ENCODE data around the gene CHRM2. TPM values are rescaled to one million over a fixed set of nuclear protein-coding genes. Genes with fewer than 3 reads are reported as not detected.

Gene CHRM2
- total RNA-seq, 4 donors from 2014 or later = 0.13 to 0.32 (median 0.15) TPM; not detected in 1

DNA sequence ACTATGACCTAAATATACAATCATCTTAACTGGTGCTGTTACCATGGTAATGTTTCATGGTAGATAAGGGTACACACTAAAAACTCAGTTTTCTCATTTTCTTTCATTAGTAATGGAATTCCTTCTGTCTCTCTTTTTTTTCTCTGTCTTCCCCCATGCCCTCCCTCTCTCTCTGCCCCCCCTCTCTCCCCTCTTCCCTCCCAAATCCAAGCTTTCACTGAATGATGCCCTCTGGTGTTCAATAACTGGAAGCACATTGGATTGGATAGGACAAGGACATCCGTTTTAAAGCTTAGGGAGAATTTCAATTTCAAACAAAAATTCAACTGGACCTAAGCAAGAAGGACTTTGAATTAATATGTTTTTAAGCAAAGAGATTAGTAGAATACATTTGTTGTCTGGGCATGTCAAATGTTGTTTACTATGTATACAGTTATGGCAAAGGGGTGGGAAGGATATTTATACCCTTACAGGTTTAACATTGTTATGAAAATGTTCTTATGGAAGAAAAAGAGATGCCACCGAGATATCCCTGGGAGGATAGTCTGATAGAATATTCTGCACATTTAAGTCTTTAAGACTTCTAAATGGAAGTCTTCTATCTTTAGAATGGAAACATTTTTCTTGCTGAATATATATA lies 6.1 kb downstream of the CHRM2 start:
- WGBS, 2 donors = 31 to 35% methylated on average over 2 of the region's 2 CpGs
- no peak for DNase-seq (ENCODE audit: low spot score in 2 of 2)
- intact Hi-C loops (cut with DNase I; ENCODE audit: low total_unique reads) = no loop called here
- H3K4me3 ChIP-seq (ENCODE audit: low read depth, poor library complexity, severe bottlenecking) = no peak overlapping the region
- no peak for TF ChIP-seq POLR2A (IDR thresholded peaks at IDR 0.05)
- TF ChIP-seq, protein P1, sequence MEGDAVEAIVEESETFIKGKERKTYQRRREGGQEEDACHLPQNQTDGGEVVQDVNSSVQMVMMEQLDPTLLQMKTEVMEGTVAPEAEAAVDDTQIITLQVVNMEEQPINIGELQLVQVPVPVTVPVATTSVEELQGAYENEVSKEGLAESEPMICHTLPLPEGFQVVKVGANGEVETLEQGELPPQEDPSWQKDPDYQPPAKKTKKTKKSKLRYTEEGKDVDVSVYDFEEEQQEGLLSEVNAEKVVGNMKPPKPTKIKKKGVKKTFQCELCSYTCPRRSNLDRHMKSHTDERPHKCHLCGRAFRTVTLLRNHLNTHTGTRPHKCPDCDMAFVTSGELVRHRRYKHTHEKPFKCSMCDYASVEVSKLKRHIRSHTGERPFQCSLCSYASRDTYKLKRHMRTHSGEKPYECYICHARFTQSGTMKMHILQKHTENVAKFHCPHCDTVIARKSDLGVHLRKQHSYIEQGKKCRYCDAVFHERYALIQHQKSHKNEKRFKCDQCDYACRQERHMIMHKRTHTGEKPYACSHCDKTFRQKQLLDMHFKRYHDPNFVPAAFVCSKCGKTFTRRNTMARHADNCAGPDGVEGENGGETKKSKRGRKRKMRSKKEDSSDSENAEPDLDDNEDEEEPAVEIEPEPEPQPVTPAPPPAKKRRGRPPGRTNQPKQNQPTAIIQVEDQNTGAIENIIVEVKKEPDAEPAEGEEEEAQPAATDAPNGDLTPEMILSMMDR (IDR thresholded peaks at IDR 0.05) = no peak

DNA sequence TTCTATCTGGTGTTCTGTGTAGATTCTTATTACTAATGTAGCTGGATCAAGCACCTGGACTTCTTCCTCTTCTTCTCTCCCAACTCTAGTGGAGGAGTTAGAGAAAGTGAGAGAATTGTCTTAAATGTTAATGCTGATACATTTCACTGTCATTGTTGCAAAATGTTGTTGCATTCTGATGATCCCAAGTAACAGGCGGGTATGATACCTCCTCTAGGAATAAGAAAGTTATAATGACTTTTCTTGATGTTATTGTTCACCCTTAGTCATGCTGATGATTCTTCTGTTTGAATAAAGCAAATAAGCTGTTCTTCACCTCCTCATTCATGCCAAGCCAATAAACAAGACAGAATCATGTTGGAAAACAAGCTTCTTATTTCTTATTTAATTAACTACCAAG lies 9.1 kb downstream of the CHRM2 start:
- intact Hi-C loops (cut with DNase I; ENCODE audit: low total_unique reads) = no loop called here
- no peak for DNase-seq (ENCODE audit: low spot score in 2 of 2)
- WGBS, 2 donors = 83 to 88% methylated on average over 1 of the region's 1 CpG
- H3K4me3 ChIP-seq (ENCODE audit: low read depth, poor library complexity, severe bottlenecking) = no peak overlapping the region
- no peak for TF ChIP-seq POLR2A (IDR thresholded peaks at IDR 0.05)
- TF ChIP-seq, protein P1 (IDR thresholded peaks at IDR 0.05) = no peak

DNA sequence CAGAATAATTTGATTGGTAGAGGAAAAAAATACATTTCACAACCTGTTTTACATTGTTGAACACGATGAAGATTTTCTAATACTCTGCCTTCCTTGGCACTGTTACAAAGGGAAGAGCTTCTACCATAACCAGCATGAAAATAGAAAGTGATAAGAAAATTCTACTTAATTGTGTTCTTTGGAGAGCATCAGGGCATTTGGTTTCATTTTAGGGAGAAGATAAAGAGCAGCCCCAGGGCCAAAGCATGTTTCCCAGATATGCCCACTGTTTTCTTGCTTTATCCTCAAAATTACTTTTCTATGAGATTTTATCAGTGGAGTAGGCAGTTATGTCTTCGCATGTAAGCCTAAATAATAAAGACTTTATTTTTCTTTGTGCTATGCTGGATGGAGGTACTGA lies 9.5 kb downstream of the CHRM2 start:
- TF ChIP-seq, protein P1 (IDR thresholded peaks at IDR 0.05) = no peak
- TF ChIP-seq POLR2A (IDR thresholded peaks at IDR 0.05) = no peak
- no peak for DNase-seq (ENCODE audit: low spot score in 2 of 2)
- 48 to 51% methylated on average over 2 of the region's 2 CpGs for WGBS, 2 donors
- H3K4me3 ChIP-seq (ENCODE audit: low read depth, poor library complexity, severe bottlenecking) = no peak overlapping the region
- intact Hi-C loops (cut with DNase I; ENCODE audit: low total_unique reads) = no loop called here

DNA sequence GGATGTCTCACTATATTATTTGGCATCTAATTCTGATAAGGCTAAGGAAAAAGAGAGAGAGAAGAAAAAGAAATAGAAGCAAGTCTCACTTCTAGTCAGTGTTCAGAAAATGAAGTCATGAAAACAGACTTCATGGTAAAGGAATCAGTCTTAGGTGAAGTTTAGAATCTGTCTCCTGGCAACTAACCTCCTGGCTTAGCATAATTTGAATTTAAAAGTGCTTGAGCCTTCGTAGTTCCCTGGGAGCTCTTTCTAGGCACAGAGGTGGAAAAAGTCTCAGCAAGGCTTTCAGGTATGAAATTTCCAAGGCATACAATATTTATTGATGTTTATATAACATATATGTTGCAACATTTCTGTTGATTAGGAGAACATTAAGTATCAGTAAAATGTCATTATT lies 10.4 kb downstream of the CHRM2 start:
- intact Hi-C loops (cut with DNase I; ENCODE audit: low total_unique reads) = no loop called here

DNA sequence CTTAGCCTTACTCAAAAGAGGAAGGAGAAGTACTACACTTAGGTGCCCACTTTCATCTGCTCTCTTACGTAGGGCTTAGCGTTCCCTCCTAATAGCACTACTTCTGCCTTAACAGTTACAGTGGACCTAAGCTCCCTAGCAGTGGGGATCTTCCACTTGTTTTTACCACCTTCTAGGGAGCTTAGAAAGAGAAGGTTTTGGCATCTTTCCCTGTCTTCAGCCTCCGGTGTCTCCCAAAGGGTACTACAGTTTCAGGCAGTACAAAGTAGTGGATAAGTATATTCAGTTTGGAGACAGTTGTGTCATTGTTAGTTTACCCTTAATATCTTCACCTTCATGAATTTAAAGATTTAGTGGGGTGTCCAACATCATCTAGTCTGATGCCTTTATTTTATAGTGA lies 14.6 kb downstream of the CHRM2 start:
- intact Hi-C loops (cut with DNase I; ENCODE audit: low total_unique reads) = no loop called here
- H3K4me3 ChIP-seq (ENCODE audit: low read depth, poor library complexity, severe bottlenecking) = no peak overlapping the region
- WGBS, 2 donors = 84 to 87% methylated on average over 3 of the region's 3 CpGs
- DNase-seq (ENCODE audit: low spot score in 2 of 2) = no peak
- TF ChIP-seq, protein P1 (IDR thresholded peaks at IDR 0.05) = no peak
- no peak for TF ChIP-seq POLR2A (IDR thresholded peaks at IDR 0.05)

More for the DNA sequence above, 10.4 kb downstream of the CHRM2 start:
- WGBS, 2 donors = 28 to 40% methylated on average over 1 of the region's 1 CpG
- TF ChIP-seq, protein P1 (IDR thresholded peaks at IDR 0.05) = no peak
- TF ChIP-seq POLR2A (IDR thresholded peaks at IDR 0.05) = no peak
- DNase-seq (ENCODE audit: low spot score in 2 of 2) = no peak
- no peak overlapping the region for H3K4me3 ChIP-seq (ENCODE audit: low read depth, poor library complexity, severe bottlenecking)

DNA sequence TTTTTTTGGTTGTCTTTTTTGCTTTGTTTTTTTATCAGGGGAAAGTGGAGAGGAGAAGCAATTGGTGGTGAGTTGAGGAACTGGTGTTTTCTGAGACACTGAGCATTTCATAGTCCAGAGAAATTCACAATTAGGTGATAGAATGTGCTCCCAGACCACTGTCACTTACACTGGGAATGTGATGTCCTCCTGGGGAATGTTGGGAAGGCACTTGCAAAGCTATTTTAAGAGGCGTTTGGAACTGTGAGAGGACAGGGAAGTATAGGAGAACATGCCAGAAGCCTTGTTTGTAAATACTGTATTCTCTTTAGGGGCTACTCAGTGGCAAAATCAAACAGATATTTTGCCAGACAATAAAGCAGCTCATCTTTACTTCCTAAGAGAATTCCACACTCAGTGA lies 16.0 kb downstream of the CHRM2 start:
- no peak overlapping the region for H3K4me3 ChIP-seq (ENCODE audit: low read depth, poor library complexity, severe bottlenecking)
- TF ChIP-seq, protein P1 (IDR thresholded peaks at IDR 0.05) = no peak
- TF ChIP-seq POLR2A (IDR thresholded peaks at IDR 0.05) = no peak
- DNase-seq (ENCODE audit: low spot score in 2 of 2) = no peak
- WGBS, 2 donors = 26 to 50% methylated on average over 1 of the region's 1 CpG
- intact Hi-C loops (cut with DNase I; ENCODE audit: low total_unique reads) = no loop called here

Data from lower leg skin (tissue), 4 donors.